WI38 (cell line): Measurements from ENCODE around the gene DNAJC5.
A peak's percentile ranks its signal among the peaks of the same experiment; 100 is the strongest.

Source experiments
- H3K4me3 ChIP-seq: 2 replicates; pipeline ENCODE4 v1.5.1; 2011; ENCODE audit warnings: low read depth, mild to moderate bottlenecking, control low read depth, low read length
- TF ChIP-seq, protein P1 (sequence below): IDR thresholded peaks from 2 replicates; pipeline ENCODE4 v1.5.1; 2012; ENCODE audit warnings: low read depth, mild to moderate bottlenecking, control low read depth, low read length

DNAJC5 gene

DNA sequence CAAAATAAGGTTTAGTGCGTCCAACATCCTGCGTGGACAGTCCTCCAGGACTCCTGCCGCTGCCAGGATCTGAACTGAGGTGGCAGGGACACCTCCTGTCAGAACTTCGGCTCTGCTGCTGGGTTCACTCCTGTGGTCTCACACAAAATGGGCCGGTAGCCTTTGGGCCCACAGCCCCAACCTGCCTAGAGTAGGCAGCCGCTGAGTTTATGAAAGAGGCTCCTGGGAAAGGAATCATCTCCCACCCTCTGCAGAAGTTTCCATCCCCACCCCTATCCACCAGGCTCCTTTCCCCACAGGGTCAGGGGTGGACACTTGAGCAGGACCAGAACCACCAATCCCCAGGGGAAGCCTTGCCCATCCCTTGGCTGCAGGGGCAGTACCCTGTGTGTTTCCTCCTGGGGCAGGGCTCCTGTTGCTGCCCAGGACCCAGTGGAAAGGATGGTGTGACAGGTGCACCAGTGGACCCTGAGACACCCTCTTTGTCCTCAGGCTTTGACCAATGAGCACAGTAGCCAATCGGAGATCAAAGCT lies 35.7 kb upstream of the DNAJC5 start:
- TF ChIP-seq, protein P1, sequence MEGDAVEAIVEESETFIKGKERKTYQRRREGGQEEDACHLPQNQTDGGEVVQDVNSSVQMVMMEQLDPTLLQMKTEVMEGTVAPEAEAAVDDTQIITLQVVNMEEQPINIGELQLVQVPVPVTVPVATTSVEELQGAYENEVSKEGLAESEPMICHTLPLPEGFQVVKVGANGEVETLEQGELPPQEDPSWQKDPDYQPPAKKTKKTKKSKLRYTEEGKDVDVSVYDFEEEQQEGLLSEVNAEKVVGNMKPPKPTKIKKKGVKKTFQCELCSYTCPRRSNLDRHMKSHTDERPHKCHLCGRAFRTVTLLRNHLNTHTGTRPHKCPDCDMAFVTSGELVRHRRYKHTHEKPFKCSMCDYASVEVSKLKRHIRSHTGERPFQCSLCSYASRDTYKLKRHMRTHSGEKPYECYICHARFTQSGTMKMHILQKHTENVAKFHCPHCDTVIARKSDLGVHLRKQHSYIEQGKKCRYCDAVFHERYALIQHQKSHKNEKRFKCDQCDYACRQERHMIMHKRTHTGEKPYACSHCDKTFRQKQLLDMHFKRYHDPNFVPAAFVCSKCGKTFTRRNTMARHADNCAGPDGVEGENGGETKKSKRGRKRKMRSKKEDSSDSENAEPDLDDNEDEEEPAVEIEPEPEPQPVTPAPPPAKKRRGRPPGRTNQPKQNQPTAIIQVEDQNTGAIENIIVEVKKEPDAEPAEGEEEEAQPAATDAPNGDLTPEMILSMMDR = no peak

DNA sequence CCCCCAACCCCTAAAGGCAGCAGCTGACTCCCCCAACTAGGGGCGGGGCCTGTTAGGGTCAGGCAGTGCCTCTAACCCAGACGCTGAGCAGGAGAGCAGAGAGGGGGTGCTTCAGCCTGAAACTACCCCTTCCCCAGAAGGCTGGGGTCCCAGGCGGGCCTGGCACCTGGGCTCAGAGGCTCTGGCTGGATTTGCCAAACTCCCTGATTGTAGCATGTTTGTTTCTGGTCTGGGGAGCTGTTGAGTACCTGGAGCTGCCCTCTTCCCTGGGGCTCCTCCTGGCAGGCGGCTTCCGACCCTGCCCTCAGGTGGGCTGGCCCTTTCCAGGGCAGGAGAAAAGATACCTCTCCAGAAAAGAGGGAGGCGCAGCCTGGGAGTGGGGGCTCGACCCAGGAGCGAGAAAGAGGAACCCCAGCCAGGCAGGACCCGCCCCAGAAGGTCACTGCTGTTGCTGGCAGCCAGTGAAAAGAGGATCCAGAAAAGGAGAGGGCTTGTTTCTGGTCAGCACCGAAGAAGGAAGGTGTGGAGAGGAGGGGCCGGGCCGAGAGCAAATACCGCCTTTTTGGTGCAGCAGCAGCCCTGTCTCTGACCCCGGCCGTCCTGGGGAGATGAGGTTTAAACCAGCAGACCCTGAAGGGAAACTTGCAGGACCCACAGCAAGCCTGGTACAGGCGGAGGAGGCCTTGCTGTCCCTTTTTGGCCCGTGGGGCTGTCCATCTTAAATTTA lies 34.4 kb upstream of the DNAJC5 start:
- TF ChIP-seq, protein P1 = no peak
- H3K4me3 ChIP-seq = no peak overlapping the region

More for the DNA sequence above, 35.7 kb upstream of the DNAJC5 start:
- no peak overlapping the region for H3K4me3 ChIP-seq

DNA sequence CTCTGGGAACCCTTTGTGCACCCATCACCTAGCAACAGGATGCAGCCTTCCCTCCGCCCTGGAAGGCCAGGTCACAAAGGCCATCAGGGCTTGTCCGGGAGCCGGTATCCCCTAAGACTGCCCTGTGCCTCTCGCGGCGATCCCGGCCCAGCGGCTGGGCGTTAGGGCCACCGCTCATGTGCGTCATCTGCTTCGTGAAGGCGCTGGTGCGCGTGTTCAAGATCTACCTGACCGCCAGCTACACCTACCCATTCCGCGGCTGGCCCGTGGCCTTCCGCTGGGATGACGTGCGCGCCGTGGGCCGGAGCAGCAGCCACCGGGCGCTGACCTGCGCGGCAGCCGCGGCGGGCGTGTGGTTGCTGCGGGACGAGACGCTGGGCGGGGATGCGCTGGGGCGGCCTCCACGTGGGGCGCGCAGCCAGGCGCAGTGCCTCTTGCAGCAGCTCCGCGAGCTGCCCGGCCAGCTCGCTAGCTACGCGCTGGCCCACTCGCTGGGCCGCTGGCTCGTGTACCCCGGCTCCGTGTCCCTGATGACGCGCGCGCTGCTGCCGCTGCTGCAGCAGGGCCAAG lies 33.5 kb upstream of the DNAJC5 start, which contains the start of gene ABHD16B:
Gene ABHD16B (plus strand): TSS at position 134 of the 570 bp plus-strand sequence. CDS start 43 bp downstream, at position 177.
- H3K4me3 ChIP-seq = no peak within 1 kb of the TSS

DNA sequence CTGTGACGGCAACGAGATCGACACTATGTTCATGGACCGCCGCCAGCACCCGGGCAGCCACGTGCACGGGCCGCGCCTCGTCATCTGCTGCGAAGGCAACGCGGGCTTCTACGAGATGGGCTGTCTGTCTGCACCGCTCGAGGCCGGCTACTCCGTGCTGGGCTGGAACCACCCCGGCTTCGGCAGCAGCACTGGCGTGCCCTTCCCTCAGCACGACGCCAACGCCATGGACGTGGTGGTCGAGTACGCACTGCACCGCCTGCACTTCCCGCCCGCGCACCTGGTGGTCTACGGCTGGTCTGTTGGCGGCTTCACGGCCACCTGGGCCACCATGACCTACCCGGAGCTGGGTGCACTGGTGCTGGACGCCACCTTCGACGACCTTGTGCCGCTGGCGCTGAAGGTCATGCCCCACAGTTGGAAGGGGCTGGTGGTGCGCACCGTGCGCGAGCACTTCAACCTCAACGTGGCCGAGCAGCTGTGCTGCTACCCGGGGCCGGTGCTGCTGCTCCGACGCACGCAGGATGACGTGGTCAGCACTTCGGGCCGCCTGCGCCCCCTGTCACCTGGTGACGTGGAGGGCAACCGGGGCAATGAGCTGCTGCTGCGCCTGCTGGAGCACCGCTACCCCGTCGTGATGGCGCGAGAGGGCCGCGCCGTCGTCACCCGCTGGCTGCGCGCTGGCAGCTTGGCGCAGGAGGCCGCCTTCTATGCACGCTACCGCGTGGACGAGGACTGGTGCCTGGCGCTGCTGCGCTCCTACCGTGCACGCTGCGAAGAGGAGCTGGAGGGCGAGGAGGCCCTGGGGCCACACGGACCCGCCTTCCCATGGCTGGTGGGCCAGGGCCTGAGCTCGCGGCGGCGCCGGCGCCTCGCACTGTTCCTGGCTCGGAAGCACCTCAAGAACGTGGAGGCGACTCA lies 32.7 kb upstream of the DNAJC5 start:
- TF ChIP-seq, protein P1 = no peak
- H3K4me3 ChIP-seq = no peak overlapping the region

More for the DNA sequence above, 33.5 kb upstream of the DNAJC5 start, which contains the start of gene ABHD16B:
- TF ChIP-seq, protein P1 = no peak

DNA sequence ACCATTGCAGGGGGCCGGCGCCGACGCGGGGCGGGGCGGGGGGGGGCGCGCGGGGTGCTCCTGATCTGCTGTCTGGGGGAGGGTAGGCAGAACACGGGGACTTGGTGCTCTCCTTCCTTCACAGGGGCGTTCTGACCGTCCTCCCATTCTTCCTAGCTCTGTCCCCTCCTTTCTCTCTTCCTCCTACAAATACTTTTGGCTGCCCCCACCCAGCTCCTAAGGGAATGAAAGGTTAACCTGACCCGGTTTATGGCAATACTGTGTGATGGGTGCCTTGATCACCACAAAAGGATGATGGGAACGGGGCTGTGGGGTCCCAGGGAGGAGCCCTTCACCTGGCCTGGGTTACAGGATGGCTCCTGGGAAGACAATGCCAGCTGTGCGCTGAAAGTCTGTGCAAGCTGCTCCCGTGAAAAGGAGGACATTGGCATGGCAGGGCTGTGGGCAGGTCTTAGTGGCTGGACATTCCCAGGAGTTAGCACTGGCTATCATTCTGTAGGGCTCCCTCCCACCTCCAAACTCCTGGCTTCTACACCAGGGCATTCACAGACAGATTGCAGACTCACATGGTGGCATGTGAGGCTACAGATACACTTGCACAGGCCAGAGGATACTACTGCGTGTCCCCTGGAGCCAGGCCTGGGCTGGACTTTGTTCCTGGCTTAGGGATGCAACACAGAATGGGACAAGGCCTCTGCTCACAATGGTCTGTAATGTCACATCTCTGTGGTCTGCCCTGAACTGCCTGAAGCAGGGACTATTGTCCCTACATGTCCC lies 31.7 kb upstream of the DNAJC5 start:
- TF ChIP-seq, protein P1 = no peak
- H3K4me3 ChIP-seq = peak overlapping the region; percentile 94

DNA sequence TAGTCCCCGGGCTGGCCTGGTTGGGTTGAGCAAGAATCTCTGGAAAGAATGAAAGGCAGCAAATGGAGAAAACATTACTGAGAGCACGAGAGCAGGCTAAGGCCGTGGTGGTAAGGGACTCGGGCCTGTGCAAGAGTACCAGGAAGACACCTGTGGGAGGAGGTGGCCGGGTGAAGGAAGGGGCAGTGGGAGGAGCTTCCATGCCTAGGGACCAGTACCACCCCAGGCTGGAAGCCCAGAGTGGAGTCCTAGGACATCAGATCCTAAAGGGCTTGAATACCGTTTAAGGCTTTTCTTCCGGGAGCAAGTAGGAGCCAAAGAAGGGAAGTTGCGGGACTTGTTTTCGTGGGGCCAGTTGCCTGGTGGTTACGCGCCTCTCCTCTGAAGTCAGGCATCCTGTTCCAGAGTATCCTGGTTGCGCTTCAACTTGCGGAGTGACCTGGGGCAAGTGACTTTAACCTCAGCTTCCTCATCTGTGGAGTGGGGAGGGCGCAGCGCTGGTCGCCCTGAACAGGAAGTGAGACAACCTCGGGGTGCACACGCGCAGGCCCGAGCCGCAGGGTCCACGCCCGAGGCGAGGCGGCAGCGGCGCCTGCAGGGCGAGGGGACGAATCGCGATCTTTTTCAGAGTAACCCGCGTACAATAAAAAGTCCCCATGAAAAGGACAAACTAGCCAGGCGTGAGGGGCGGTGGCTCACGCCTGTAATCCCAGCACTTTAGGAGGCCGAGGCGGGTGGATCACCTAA lies 31.0 kb upstream of the DNAJC5 start:
- TF ChIP-seq, protein P1 = peak; percentile 81
- H3K4me3 ChIP-seq = peak overlapping the region; percentile 94
